ENCODE data around the gene MAP2K5. TPM values are rescaled to one million over a fixed set of nuclear protein-coding genes. Genes with fewer than 3 reads are reported as not detected.

Gene MAP2K5
- total and polyA plus RNA-seq, 10 of the 15 experiments (the other 5 are each of a cell fraction or from before 2014, with no cell fraction given) = 1.3 to 19.4 (median 9.6) TPM

DNA sequence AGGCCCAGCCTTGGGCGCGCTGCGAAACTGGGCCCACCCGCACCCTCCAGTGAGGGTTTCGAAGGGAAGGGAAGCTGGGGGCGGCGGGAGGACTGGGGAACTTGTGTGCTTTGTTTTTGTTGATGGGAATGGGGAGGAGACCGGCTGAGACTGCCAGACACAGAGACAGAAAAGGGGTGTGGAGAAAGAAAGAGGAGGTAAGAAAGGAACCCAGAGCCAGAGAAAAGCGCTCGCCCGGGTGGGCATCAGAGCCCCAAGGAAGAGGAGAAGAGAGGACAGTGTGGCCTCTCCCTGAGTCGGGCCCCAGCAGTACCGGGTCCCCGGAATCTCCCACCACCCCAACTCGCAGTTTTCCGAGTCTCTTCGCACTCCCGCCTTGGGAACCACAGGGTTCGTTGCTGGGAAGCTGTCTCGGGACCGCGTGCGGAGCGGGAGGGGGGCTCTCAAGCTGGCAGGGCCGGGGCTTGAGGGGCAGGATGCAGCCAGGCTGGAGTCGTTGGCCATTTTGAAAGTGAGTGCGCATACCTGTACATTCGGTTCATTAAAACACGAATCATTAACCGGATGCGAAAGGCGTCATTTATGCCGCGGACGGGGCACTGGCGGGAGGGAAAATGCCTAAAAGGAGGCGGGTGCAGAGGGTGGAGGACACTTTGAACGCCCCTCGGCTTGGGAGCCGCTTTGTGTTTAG, 285.9 kb downstream of the MAP2K5 start (continued):
- TF ChIP-seq, protein P1, sequence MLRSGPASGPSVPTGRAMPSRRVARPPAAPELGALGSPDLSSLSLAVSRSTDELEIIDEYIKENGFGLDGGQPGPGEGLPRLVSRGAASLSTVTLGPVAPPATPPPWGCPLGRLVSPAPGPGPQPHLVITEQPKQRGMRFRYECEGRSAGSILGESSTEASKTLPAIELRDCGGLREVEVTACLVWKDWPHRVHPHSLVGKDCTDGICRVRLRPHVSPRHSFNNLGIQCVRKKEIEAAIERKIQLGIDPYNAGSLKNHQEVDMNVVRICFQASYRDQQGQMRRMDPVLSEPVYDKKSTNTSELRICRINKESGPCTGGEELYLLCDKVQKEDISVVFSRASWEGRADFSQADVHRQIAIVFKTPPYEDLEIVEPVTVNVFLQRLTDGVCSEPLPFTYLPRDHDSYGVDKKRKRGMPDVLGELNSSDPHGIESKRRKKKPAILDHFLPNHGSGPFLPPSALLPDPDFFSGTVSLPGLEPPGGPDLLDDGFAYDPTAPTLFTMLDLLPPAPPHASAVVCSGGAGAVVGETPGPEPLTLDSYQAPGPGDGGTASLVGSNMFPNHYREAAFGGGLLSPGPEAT (IDR thresholded peaks at IDR 0.05; ENCODE audit: low read depth) = no peak
- TF ChIP-seq, protein P2, sequence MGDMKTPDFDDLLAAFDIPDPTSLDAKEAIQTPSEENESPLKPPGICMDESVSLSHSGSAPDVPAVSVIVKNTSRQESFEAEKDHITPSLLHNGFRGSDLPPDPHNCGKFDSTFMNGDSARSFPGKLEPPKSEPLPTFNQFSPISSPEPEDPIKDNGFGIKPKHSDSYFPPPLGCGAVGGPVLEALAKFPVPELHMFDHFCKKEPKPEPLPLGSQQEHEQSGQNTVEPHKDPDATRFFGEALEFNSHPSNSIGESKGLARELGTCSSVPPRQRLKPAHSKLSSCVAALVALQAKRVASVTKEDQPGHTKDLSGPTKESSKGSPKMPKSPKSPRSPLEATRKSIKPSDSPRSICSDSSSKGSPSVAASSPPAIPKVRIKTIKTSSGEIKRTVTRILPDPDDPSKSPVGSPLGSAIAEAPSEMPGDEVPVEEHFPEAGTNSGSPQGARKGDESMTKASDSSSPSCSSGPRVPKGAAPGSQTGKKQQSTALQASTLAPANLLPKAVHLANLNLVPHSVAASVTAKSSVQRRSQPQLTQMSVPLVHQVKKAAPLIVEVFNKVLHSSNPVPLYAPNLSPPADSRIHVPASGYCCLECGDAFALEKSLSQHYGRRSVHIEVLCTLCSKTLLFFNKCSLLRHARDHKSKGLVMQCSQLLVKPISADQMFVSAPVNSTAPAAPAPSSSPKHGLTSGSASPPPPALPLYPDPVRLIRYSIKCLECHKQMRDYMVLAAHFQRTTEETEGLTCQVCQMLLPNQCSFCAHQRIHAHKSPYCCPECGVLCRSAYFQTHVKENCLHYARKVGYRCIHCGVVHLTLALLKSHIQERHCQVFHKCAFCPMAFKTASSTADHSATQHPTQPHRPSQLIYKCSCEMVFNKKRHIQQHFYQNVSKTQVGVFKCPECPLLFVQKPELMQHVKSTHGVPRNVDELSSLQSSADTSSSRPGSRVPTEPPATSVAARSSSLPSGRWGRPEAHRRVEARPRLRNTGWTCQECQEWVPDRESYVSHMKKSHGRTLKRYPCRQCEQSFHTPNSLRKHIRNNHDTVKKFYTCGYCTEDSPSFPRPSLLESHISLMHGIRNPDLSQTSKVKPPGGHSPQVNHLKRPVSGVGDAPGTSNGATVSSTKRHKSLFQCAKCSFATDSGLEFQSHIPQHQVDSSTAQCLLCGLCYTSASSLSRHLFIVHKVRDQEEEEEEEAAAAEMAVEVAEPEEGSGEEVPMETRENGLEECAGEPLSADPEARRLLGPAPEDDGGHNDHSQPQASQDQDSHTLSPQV (IDR thresholded peaks at IDR 0.05) = no peak
- TF ChIP-seq NR2C1 (IDR thresholded peaks at IDR 0.05) = no peak
- TF ChIP-seq PML (IDR thresholded peaks at IDR 0.05; ENCODE audit: low read length) = no peak
- TF ChIP-seq NBN (IDR thresholded peaks at IDR 0.05) = no peak
- no peak for TF ChIP-seq KDM1A (IDR thresholded peaks at IDR 0.05; ENCODE audit: borderline replicate concordance)
- TF ChIP-seq, protein P3, sequence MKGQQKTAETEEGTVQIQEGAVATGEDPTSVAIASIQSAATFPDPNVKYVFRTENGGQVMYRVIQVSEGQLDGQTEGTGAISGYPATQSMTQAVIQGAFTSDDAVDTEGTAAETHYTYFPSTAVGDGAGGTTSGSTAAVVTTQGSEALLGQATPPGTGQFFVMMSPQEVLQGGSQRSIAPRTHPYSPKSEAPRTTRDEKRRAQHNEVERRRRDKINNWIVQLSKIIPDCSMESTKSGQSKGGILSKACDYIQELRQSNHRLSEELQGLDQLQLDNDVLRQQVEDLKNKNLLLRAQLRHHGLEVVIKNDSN (IDR thresholded peaks at IDR 0.05; ENCODE audit: borderline replicate concordance, extremely low read length, insufficient read depth, low read depth, low read length) = no peak
- TF ChIP-seq GABPA (IDR thresholded peaks at IDR 0.05; ENCODE audit: low read depth) = no peak
- TF ChIP-seq CREB1 (IDR thresholded peaks at IDR 0.05; ENCODE audit: low read depth) = no peak

Measured in GM12878 (cell line).